HEK293 (cell line): ENCODE results near the gene EIF3L.

Experiments
- YY2 ChIP-seq: fragments of 450-650 bp; formaldehyde crosslinking; IDR thresholded peaks from 2 replicates; pipeline ENCODE4 v1.5.1; 2016; ENCODE audit warnings: missing biosample characterization, missing genetic modification characterization
- ZNF157 ChIP-seq: fragments of 450-650 bp; formaldehyde crosslinking; IDR thresholded peaks from 2 replicates; pipeline ENCODE4 v1.5.1; 2016; ENCODE audit warnings: missing biosample characterization, missing genetic modification characterization
- ZNF214 ChIP-seq: fragments of 450-650 bp; formaldehyde crosslinking; IDR thresholded peaks from 2 replicates; pipeline ENCODE4 v1.5.1; 2017; ENCODE audit warnings: missing biosample characterization, mild to moderate bottlenecking, missing genetic modification characterization, borderline replicate concordance
- ZNF292 ChIP-seq: fragments of 450-650 bp; formaldehyde crosslinking; IDR thresholded peaks from 2 replicates; pipeline ENCODE4 v1.5.1; 2016; ENCODE audit warnings: low read depth, missing biosample characterization, missing genetic modification characterization, borderline replicate concordance
- ZNF548 ChIP-seq: fragments of 450-650 bp; formaldehyde crosslinking; IDR thresholded peaks from 2 replicates; pipeline ENCODE4 v1.5.1; 2016; ENCODE audit warnings: missing biosample characterization, missing genetic modification characterization
- ZNF558 ChIP-seq: fragments of 450-650 bp; formaldehyde crosslinking; IDR thresholded peaks from 2 replicates; pipeline ENCODE4 v1.5.1; 2016; ENCODE audit warnings: missing biosample characterization, missing genetic modification characterization
- ZNF585B ChIP-seq: fragments of 450-650 bp; formaldehyde crosslinking; IDR thresholded peaks from 2 replicates; pipeline ENCODE4 v1.5.1; 2016; ENCODE audit warnings: missing biosample characterization, missing genetic modification characterization
- ZNF621 ChIP-seq: fragments of 450-650 bp; formaldehyde crosslinking; IDR thresholded peaks from 2 replicates; pipeline ENCODE4 v1.5.1; 2017; ENCODE audit warnings: missing biosample characterization, missing genetic modification characterization
- ZNF658 ChIP-seq: fragments of 450-650 bp; formaldehyde crosslinking; IDR thresholded peaks from 2 replicates; pipeline ENCODE4; 2016; ENCODE audit warnings: missing biosample characterization, missing genetic modification characterization
- ZNF660 ChIP-seq: fragments of 450-650 bp; IDR thresholded peaks from 2 replicates; pipeline ENCODE4 v1.5.1; 2018; ENCODE audit warnings: missing biosample characterization, mild to moderate bottlenecking, missing genetic modification characterization
- ZNF830 ChIP-seq: fragments of 450-650 bp; IDR thresholded peaks from 2 replicates; pipeline ENCODE4 v1.5.0; 2018; ENCODE audit warnings: missing biosample characterization, missing genetic modification characterization, low read depth, mild to moderate bottlenecking, moderate library complexity
- ZSCAN30 ChIP-seq: fragments of 450-650 bp; IDR thresholded peaks from 2 replicates; pipeline ENCODE4 v1.5.1; 2018; ENCODE audit warnings: missing biosample characterization, mild to moderate bottlenecking, missing genetic modification characterization, moderate library complexity
- TF ChIP-seq, protein P1 (sequence below): fragments of 450-650 bp; formaldehyde crosslinking; IDR thresholded peaks from 2 replicates; pipeline ENCODE4 v1.5.1; 2016; ENCODE audit warnings: missing biosample characterization, missing genetic modification characterization
- TF ChIP-seq, protein P2 (sequence below): fragments of 450-650 bp; formaldehyde crosslinking; IDR thresholded peaks from 2 replicates; pipeline ENCODE4 v1.5.1; 2017; ENCODE audit warnings: missing biosample characterization, missing genetic modification characterization
- TF ChIP-seq, protein P3 (sequence below): fragments of 450-650 bp; formaldehyde crosslinking; IDR thresholded peaks from 2 replicates; pipeline ENCODE4; 2016; ENCODE audit warnings: missing biosample characterization, missing genetic modification characterization
- TF ChIP-seq, protein P4 (sequence below): fragments of 450-650 bp; formaldehyde crosslinking; IDR thresholded peaks from 2 replicates; pipeline ENCODE4 v1.5.1; 2016; ENCODE audit warnings: missing biosample characterization, missing genetic modification characterization
- TF ChIP-seq, protein P5 (sequence below): fragments of 450-650 bp; formaldehyde crosslinking; IDR thresholded peaks from 2 replicates; pipeline ENCODE4 v1.5.1; 2017; ENCODE audit warnings: missing biosample characterization, missing genetic modification characterization
- TF ChIP-seq, protein P6 (sequence below): fragments of 450-650 bp; formaldehyde crosslinking; IDR thresholded peaks from 2 replicates; pipeline ENCODE4 v1.5.1; 2017; ENCODE audit warnings: missing biosample characterization, missing genetic modification characterization
- TF ChIP-seq, protein P7 (sequence below): fragments of 450-650 bp; IDR thresholded peaks from 2 replicates; pipeline ENCODE4 v1.5.1; 2018; ENCODE audit warnings: missing biosample characterization, mild to moderate bottlenecking, missing genetic modification characterization
- TF ChIP-seq, protein P8 (sequence below): fragments of 450-650 bp; formaldehyde crosslinking; IDR thresholded peaks from 2 replicates; pipeline ENCODE4 v1.5.1; 2016; ENCODE audit warnings: missing biosample characterization, missing genetic modification characterization, borderline replicate concordance
- TF ChIP-seq, protein P9 (sequence below): fragments of 450-650 bp; formaldehyde crosslinking; IDR thresholded peaks from 2 replicates; pipeline ENCODE4 v1.5.1; 2016; ENCODE audit warnings: missing biosample characterization, missing genetic modification characterization
- TF ChIP-seq, protein P10 (sequence below): fragments of 450-650 bp; formaldehyde crosslinking; IDR thresholded peaks from 2 replicates; pipeline ENCODE4 v1.5.1; 2016; ENCODE audit warnings: missing biosample characterization, missing genetic modification characterization

Gene EIF3L

DNA sequence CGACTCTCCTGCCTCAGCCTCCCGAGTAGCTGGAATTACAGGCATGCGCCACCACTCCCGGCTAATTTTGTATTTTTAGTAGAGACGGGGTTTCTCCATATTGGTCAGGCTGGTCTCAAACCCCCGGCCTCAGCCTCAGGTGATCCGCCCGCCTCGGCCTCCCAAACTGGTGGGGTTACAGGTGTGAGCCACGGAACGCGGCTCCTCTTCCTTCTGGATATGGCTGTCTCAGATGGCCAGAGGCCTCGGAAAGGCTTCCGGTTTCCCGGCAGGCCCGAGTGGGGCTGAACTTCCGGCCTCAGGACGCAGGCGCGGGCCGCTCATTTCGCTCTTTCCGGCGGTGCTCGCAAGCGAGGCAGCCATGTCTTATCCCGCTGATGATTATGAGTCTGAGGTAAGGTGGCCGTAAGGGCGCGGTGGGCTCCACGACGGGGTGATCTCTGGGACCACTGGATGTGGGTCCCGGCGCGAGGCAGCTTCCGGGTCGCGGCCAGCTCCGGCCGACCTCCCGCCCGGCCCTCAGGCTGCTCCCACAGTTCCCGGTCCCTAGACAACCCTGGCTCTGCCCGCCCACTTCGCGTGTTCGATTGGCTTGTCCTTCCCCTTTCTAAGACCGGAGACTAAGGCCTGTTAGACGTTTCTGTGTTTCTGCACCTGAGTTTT, at the start of gene EIF3L (continued):
- TF ChIP-seq, protein P1, sequence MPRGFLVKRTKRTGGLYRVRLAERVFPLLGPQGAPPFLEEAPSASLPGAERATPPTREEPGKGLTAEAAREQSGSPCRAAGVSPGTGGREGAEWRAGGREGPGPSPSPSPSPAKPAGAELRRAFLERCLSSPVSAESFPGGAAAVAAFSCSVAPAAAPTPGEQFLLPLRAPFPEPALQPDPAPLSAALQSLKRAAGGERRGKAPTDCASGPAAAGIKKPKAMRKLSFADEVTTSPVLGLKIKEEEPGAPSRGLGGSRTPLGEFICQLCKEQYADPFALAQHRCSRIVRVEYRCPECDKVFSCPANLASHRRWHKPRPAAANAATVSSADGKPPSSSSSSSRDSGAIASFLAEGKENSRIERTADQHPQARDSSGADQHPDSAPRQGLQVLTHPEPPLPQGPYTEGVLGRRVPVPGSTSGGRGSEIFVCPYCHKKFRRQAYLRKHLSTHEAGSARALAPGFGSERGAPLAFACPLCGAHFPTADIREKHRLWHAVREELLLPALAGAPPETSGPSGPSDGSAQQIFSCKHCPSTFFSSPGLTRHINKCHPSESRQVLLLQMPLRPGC: peak; percentile 34; the same call in 1 of the 2 replicates
- no peak for TF ChIP-seq ZNF548 (tag by site-specific recombination)
- TF ChIP-seq ZNF214 (tag by site-specific recombination): no peak
- TF ChIP-seq ZSCAN30 (tag by site-specific recombination): peak; percentile 38; the same call in 1 of the 2 replicates
- TF ChIP-seq, protein P2, sequence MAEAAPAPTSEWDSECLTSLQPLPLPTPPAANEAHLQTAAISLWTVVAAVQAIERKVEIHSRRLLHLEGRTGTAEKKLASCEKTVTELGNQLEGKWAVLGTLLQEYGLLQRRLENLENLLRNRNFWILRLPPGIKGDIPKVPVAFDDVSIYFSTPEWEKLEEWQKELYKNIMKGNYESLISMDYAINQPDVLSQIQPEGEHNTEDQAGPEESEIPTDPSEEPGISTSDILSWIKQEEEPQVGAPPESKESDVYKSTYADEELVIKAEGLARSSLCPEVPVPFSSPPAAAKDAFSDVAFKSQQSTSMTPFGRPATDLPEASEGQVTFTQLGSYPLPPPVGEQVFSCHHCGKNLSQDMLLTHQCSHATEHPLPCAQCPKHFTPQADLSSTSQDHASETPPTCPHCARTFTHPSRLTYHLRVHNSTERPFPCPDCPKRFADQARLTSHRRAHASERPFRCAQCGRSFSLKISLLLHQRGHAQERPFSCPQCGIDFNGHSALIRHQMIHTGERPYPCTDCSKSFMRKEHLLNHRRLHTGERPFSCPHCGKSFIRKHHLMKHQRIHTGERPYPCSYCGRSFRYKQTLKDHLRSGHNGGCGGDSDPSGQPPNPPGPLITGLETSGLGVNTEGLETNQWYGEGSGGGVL (tag by site-specific recombination): no peak
- TF ChIP-seq, protein P3, sequence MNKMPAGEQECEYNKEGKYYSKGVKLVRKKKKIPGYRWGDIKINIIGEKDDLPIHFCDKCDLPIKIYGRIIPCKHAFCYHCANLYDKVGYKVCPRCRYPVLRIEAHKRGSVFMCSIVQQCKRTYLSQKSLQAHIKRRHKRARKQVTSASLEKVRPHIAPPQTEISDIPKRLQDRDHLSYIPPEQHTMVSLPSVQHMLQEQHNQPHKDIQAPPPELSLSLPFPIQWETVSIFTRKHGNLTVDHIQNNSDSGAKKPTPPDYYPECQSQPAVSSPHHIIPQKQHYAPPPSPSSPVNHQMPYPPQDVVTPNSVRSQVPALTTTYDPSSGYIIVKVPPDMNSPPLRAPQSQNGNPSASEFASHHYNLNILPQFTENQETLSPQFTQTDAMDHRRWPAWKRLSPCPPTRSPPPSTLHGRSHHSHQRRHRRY: no peak
- TF ChIP-seq ZNF830 (tag by site-specific recombination): no peak
- no peak for TF ChIP-seq ZNF157
- TF ChIP-seq ZNF585B: no peak
- no peak for TF ChIP-seq ZNF658 (tag by site-specific recombination)
- TF ChIP-seq, protein P4, sequence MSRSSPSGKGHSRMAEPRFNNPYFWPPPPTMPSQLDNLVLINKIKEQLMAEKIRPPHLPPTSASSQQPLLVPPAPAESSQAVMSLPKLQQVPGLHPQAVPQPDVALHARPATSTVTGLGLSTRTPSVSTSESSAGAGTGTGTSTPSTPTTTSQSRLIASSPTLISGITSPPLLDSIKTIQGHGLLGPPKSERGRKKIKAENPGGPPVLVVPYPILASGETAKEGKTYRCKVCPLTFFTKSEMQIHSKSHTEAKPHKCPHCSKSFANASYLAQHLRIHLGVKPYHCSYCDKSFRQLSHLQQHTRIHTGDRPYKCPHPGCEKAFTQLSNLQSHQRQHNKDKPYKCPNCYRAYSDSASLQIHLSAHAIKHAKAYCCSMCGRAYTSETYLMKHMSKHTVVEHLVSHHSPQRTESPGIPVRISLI (tag by site-specific recombination): no peak
- TF ChIP-seq ZNF292 (tag by site-specific recombination): no peak
- TF ChIP-seq, protein P5, sequence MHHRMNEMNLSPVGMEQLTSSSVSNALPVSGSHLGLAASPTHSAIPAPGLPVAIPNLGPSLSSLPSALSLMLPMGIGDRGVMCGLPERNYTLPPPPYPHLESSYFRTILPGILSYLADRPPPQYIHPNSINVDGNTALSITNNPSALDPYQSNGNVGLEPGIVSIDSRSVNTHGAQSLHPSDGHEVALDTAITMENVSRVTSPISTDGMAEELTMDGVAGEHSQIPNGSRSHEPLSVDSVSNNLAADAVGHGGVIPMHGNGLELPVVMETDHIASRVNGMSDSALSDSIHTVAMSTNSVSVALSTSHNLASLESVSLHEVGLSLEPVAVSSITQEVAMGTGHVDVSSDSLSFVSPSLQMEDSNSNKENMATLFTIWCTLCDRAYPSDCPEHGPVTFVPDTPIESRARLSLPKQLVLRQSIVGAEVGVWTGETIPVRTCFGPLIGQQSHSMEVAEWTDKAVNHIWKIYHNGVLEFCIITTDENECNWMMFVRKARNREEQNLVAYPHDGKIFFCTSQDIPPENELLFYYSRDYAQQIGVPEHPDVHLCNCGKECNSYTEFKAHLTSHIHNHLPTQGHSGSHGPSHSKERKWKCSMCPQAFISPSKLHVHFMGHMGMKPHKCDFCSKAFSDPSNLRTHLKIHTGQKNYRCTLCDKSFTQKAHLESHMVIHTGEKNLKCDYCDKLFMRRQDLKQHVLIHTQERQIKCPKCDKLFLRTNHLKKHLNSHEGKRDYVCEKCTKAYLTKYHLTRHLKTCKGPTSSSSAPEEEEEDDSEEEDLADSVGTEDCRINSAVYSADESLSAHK: no peak
- TF ChIP-seq, protein P6, sequence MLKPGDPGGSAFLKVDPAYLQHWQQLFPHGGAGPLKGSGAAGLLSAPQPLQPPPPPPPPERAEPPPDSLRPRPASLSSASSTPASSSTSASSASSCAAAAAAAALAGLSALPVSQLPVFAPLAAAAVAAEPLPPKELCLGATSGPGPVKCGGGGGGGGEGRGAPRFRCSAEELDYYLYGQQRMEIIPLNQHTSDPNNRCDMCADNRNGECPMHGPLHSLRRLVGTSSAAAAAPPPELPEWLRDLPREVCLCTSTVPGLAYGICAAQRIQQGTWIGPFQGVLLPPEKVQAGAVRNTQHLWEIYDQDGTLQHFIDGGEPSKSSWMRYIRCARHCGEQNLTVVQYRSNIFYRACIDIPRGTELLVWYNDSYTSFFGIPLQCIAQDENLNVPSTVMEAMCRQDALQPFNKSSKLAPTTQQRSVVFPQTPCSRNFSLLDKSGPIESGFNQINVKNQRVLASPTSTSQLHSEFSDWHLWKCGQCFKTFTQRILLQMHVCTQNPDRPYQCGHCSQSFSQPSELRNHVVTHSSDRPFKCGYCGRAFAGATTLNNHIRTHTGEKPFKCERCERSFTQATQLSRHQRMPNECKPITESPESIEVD: no peak
- TF ChIP-seq ZNF621: no peak
- TF ChIP-seq, protein P7, sequence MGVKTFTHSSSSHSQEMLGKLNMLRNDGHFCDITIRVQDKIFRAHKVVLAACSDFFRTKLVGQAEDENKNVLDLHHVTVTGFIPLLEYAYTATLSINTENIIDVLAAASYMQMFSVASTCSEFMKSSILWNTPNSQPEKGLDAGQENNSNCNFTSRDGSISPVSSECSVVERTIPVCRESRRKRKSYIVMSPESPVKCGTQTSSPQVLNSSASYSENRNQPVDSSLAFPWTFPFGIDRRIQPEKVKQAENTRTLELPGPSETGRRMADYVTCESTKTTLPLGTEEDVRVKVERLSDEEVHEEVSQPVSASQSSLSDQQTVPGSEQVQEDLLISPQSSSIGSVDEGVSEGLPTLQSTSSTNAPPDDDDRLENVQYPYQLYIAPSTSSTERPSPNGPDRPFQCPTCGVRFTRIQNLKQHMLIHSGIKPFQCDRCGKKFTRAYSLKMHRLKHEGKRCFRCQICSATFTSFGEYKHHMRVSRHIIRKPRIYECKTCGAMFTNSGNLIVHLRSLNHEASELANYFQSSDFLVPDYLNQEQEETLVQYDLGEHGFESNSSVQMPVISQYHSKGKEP (tag by site-specific recombination): no peak
- TF ChIP-seq, protein P8, sequence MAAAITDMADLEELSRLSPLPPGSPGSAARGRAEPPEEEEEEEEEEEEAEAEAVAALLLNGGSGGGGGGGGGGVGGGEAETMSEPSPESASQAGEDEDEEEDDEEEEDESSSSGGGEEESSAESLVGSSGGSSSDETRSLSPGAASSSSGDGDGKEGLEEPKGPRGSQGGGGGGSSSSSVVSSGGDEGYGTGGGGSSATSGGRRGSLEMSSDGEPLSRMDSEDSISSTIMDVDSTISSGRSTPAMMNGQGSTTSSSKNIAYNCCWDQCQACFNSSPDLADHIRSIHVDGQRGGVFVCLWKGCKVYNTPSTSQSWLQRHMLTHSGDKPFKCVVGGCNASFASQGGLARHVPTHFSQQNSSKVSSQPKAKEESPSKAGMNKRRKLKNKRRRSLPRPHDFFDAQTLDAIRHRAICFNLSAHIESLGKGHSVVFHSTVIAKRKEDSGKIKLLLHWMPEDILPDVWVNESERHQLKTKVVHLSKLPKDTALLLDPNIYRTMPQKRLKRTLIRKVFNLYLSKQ (tag by site-specific recombination): no peak
- TF ChIP-seq ZNF558: no peak
- peak; percentile 83 for TF ChIP-seq YY2 (tag by site-specific recombination)
- 0 out of 2 replicates have a peak, but pooled peaks have one; percentile 34 for TF ChIP-seq ZNF660
- TF ChIP-seq, protein P9, sequence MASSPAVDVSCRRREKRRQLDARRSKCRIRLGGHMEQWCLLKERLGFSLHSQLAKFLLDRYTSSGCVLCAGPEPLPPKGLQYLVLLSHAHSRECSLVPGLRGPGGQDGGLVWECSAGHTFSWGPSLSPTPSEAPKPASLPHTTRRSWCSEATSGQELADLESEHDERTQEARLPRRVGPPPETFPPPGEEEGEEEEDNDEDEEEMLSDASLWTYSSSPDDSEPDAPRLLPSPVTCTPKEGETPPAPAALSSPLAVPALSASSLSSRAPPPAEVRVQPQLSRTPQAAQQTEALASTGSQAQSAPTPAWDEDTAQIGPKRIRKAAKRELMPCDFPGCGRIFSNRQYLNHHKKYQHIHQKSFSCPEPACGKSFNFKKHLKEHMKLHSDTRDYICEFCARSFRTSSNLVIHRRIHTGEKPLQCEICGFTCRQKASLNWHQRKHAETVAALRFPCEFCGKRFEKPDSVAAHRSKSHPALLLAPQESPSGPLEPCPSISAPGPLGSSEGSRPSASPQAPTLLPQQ (tag by site-specific recombination): no peak; the same call in none of the 2 replicates
- TF ChIP-seq, protein P10, sequence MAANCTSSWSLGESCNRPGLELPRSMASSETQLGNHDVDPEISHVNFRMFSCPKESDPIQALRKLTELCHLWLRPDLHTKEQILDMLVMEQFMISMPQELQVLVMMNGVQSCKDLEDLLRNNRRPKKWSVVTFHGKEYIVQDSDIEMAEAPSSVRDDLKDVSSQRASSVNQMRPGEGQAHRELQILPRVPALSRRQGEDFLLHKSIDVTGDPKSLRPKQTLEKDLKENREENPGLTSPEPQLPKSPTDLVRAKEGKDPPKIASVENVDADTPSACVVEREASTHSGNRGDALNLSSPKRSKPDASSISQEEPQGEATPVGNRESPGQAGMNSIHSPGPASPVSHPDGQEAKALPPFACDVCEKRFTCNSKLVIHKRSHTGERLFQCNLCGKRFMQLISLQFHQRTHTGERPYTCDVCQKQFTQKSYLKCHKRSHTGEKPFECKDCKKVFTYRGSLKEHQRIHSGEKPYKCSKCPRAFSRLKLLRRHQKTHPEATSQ: no peak
